Measurements from ENCODE around the gene VARS2.
"Not testable (repeated sequence)": the region's sequence is repeated elsewhere in the genome, so short reads cannot be mapped to it uniquely, and the experiment has no call there.

Gene VARS2

DNA sequence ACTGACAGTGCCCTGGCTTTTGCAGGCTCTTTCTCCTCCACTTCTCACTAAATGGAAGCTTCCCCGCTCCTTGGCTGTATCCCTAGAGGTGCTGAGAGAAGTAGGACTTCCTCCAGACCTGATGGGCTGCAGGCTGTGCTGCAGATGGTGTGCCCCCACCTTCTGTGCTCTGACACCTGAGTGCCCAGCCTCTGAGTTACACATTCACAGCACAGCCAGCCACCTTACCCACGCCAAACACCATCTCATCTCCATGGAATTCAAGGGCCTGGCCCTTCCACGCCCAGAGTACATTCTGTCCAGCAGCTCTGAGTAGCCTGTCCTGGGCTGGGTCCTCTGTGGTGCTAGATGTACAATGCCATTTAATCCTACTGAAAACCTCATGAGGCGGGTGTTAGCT lies 12.6 kb downstream of the VARS2 start:
- Histone ChIP-seq H3K4me2 (ENCODE audit: low read length) (no peak overlapping the region), H3K79me2 (ENCODE audit: low read length) (no peaks in the 10 kb centered on the region), H2AFZ (ENCODE audit: low read depth, low read length) (no peak overlapping the region), H3K36me3 (replicated peaks; ENCODE audit: low read depth, low read length) (peaks cover 15% of the 10 kb centered on the region), H3K9ac (ENCODE audit: low read length) (no peak overlapping the region), H3K27ac (ENCODE audit: low read length) (no peak overlapping the region), H3K4me3 (ENCODE audit: low read length) (no peak overlapping the region), H3K27me3 (ENCODE audit: low read depth, low read length) (no peaks in the 10 kb centered on the region), H4K20me1 (ENCODE audit: insufficient read depth, low read length) (no peaks in the 10 kb centered on the region), H3K4me1 (ENCODE audit: low read length) (no peaks in the 10 kb centered on the region), H3K9me3 (ENCODE audit: insufficient read depth, low read length) (no peaks in the 10 kb centered on the region)
- TF ChIP-seq, protein P1, sequence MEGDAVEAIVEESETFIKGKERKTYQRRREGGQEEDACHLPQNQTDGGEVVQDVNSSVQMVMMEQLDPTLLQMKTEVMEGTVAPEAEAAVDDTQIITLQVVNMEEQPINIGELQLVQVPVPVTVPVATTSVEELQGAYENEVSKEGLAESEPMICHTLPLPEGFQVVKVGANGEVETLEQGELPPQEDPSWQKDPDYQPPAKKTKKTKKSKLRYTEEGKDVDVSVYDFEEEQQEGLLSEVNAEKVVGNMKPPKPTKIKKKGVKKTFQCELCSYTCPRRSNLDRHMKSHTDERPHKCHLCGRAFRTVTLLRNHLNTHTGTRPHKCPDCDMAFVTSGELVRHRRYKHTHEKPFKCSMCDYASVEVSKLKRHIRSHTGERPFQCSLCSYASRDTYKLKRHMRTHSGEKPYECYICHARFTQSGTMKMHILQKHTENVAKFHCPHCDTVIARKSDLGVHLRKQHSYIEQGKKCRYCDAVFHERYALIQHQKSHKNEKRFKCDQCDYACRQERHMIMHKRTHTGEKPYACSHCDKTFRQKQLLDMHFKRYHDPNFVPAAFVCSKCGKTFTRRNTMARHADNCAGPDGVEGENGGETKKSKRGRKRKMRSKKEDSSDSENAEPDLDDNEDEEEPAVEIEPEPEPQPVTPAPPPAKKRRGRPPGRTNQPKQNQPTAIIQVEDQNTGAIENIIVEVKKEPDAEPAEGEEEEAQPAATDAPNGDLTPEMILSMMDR (IDR thresholded peaks at IDR 0.05; ENCODE audit: low read depth, low read length) = no peak
- no peak for TF ChIP-seq EZH2phosphoT487 (IDR thresholded peaks at IDR 0.05; ENCODE audit: low read depth)

GRCh38 chr6:30927080-30927479 lies 13.0 kb downstream of the VARS2 start:
- H3K27me3 ChIP-seq (ENCODE audit: low read depth, low read length); H3K4me3 ChIP-seq (ENCODE audit: low read length); H3K4me2 ChIP-seq (ENCODE audit: low read length); H2AFZ ChIP-seq (ENCODE audit: low read depth, low read length); H3K79me2 ChIP-seq (ENCODE audit: low read length); H3K4me1 ChIP-seq (ENCODE audit: low read length); H4K20me1 ChIP-seq (ENCODE audit: insufficient read depth, low read length); H3K9me3 ChIP-seq (ENCODE audit: insufficient read depth, low read length); H3K9ac ChIP-seq (ENCODE audit: low read length); H3K27ac ChIP-seq (ENCODE audit: low read length): not testable (repeated sequence)
- H3K36me3 ChIP-seq (replicated peaks; ENCODE audit: low read depth, low read length) = peaks cover 13% of the 10 kb centered on the region

DNA sequence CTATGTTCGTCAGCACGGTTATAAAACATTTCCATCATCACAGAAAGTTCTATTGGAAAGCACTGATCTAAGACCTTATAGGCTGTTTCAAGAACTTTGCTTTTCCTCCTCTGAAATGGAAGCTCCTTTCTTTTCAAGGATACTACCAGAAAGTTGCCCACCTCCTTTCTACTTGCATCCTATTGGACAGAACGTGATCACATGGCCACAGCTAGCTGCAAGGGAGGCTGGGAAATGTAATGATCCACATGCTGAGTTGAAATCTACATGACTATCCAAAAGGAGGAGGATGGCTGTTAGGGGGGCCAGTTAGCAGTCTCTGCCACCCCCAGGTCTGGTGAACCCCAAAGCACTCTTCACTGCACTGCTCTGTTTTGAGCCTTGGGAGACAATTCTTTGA lies 14.6 kb downstream of the VARS2 start:
- Histone ChIP-seq H3K79me2 (ENCODE audit: low read length) (no peaks in the 10 kb centered on the region), H2AFZ (ENCODE audit: low read depth, low read length) (no peak overlapping the region), H3K4me3 (ENCODE audit: low read length) (no peak overlapping the region), H3K9ac (ENCODE audit: low read length) (no peak overlapping the region), H4K20me1 (ENCODE audit: insufficient read depth, low read length) (no peaks in the 10 kb centered on the region), H3K4me2 (ENCODE audit: low read length) (no peak overlapping the region), H3K4me1 (ENCODE audit: low read length) (no peaks in the 10 kb centered on the region), H3K27me3 (ENCODE audit: low read depth, low read length) (no peaks in the 10 kb centered on the region), H3K27ac (ENCODE audit: low read length) (no peak overlapping the region), H3K9me3 (ENCODE audit: insufficient read depth, low read length) (no peaks in the 10 kb centered on the region), H3K36me3 (replicated peaks; ENCODE audit: low read depth, low read length) (peaks cover 11% of the 10 kb centered on the region)
- no peak for TF ChIP-seq EZH2phosphoT487 (IDR thresholded peaks at IDR 0.05; ENCODE audit: low read depth)
- TF ChIP-seq, protein P1 (IDR thresholded peaks at IDR 0.05; ENCODE audit: low read depth, low read length) = no peak

DNA sequence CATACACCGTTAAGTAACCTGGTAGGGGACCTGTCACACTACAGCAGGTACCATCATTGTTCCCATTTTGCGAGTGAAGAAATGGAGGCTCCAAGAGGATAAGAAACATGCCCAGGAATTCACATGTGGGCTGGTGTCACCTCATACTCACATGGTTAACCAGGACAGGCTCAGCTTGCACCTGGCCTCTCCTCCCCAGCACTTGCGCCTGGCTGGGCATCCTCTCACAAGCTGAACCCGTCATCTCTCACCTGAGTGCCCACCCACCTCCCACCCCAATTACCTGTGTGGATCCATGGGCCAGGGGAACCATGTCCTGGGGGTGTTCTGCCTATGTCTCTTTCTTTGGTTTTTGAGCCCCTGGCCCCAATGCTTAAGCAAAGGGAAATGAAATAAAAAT lies 16.5 kb downstream of the VARS2 start:
- Histone ChIP-seq H3K9ac (ENCODE audit: low read length) (no peak overlapping the region), H3K27me3 (ENCODE audit: low read depth, low read length) (no peaks in the 10 kb centered on the region), H3K27ac (ENCODE audit: low read length) (no peak overlapping the region), H3K4me2 (ENCODE audit: low read length) (no peak overlapping the region), H3K4me1 (ENCODE audit: low read length) (no peaks in the 10 kb centered on the region), H4K20me1 (ENCODE audit: insufficient read depth, low read length) (no peaks in the 10 kb centered on the region), H3K36me3 (replicated peaks; ENCODE audit: low read depth, low read length) (peaks cover 11% of the 10 kb centered on the region), H3K4me3 (ENCODE audit: low read length) (no peak overlapping the region), H3K9me3 (ENCODE audit: insufficient read depth, low read length) (no peaks in the 10 kb centered on the region), H3K79me2 (ENCODE audit: low read length) (no peaks in the 10 kb centered on the region), H2AFZ (ENCODE audit: low read depth, low read length) (no peak overlapping the region)
- TF ChIP-seq, protein P1 (IDR thresholded peaks at IDR 0.05; ENCODE audit: low read depth, low read length) = no peak
- TF ChIP-seq EZH2phosphoT487 (IDR thresholded peaks at IDR 0.05; ENCODE audit: low read depth) = no peak

- no peak for TF ChIP-seq EZH2phosphoT487 (IDR thresholded peaks at IDR 0.05; ENCODE audit: low read depth)
- TF ChIP-seq, protein P1 (IDR thresholded peaks at IDR 0.05; ENCODE audit: low read depth, low read length) = no peak
- H3K4me3 ChIP-seq (ENCODE audit: low read length) = no peak overlapping the region
- H3K79me2 ChIP-seq (ENCODE audit: low read length) = no peaks in the 10 kb centered on the region
- no peaks in the 10 kb centered on the region for H3K27me3 ChIP-seq (ENCODE audit: low read depth, low read length)
- H4K20me1 ChIP-seq (ENCODE audit: insufficient read depth, low read length) = no peaks in the 10 kb centered on the region
- peaks cover 11% of the 10 kb centered on the region for H3K36me3 ChIP-seq (replicated peaks; ENCODE audit: low read depth, low read length)
- H3K9me3 ChIP-seq (ENCODE audit: insufficient read depth, low read length) = no peaks in the 10 kb centered on the region
- H2AFZ ChIP-seq (ENCODE audit: low read depth, low read length) = no peak overlapping the region
- H3K4me1 ChIP-seq (ENCODE audit: low read length) = no peaks in the 10 kb centered on the region
- no peak overlapping the region for H3K27ac ChIP-seq (ENCODE audit: low read length)
- H3K9ac ChIP-seq (ENCODE audit: low read length) = no peak overlapping the region
- no peak overlapping the region for H3K4me2 ChIP-seq (ENCODE audit: low read length)
Measured at GRCh38 chr6:30931272-30931671, 17.2 kb downstream of the VARS2 start.
